COLO668 (cell line): ENCODE results near the gene FILIP1L.

Experiments used
- DNase-seq: peaks from one replicate; lab custom pipeline; 2025; ENCODE audit not compliant: unreplicated experiment; lab: John Stamatoyannopoulos, UW

Gene FILIP1L

DNA sequence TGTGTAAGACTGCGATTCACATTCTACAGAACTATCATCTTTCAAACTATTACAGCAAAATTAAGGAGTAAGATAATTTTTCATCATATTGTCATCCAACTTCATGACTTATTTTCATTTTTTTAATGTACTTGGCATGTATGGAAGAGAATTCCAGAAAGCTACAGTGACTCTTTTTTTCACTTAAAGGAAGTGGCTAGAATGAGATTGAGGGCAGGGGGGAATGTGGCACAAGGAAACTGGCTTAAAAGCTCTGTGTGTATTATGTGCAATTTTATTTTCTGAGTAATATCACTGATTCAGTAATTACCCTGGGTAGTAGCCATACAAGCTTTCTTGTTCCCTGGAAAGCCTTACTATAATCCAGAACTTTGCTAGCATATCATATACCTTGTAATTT is 94.6 kb downstream of the FILIP1L start:
- no peak for DNase-seq

GRCh38 chr3:100018806-100019205 is 95.5 kb downstream of the FILIP1L start:
- DNase-seq: no peak

GRCh38 chr3:100010087-100010417 is 104.2 kb downstream of the FILIP1L start:
- DNase-seq: no peak

- no peak for DNase-seq
Observed at GRCh38 chr3:100009276-100010086, 104.8 kb downstream of the FILIP1L start.

DNA sequence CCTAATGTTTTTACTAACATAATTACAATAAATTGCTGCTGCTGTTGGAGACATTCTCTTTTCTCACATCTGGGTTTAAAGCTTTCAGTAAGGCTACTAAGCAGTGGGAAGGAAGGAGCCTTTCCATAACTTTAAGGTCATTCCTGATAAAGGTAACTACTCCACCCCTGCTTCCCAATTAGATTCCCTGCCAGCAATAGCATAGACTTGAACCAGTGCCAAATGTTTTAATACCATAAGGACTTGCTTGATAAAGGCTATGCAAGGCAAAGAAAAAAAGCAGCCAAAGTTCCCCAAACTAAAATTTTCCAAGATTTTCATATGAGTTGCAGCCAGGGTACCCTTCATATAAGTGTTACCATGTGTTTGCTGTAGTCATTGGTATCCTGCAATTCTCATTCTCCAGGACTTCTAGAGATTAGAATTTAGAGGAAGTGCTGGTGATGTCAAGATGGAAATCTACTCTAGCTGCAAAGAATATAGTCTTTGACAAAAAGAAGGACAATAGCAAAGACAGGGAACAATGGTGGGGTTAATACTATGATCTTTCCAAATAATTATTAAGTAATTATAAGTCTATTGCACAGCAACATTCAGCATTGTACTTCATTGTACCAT is 106.1 kb downstream of the FILIP1L start:
- DNase-seq: no peak

DNA sequence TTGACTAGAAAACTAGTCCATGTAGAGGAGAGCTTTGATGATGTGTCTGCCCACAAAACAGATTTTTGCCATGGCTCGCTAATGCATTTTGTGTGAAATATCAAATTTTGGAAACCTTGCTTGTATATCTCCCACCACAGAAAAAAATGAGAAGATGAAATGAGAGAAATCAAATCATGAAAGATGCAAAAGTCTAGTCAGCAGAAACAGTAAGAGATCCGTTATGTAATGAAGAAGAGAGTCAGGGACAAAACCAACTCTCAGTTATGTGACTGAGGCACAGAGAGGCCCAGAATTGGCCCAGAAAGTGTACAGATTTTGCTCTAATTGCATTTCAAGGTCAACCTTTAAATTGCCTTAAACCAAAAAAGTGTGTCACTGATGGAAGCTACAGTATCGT is 107.0 kb downstream of the FILIP1L start:
- DNase-seq: no peak

GRCh38 chr3:100006570-100007271 is 107.6 kb downstream of the FILIP1L start:
- no peak for DNase-seq

GRCh38 chr3:100005665-100006393 is 108.5 kb downstream of the FILIP1L start:
- no peak for DNase-seq

DNA sequence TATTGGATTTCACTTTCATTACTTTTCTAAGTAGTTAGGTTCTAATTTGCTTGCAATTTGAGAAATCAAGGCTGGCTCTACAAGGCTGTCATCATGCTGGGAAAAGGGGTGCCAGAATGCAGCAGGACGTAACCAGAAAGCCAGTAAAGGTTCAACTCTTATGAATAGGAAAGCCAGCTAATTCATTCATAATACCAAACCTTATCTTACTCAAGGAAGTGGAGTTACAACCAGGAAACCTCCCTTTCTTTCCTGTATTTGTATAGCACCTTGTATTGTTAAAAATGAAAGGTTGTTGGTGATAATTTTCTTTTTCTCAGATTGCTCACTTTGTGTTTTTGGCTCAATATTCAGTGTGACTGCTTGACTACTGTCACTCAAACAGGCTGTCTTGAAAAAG is 109.4 kb downstream of the FILIP1L start:
- DNase-seq: no peak

DNA sequence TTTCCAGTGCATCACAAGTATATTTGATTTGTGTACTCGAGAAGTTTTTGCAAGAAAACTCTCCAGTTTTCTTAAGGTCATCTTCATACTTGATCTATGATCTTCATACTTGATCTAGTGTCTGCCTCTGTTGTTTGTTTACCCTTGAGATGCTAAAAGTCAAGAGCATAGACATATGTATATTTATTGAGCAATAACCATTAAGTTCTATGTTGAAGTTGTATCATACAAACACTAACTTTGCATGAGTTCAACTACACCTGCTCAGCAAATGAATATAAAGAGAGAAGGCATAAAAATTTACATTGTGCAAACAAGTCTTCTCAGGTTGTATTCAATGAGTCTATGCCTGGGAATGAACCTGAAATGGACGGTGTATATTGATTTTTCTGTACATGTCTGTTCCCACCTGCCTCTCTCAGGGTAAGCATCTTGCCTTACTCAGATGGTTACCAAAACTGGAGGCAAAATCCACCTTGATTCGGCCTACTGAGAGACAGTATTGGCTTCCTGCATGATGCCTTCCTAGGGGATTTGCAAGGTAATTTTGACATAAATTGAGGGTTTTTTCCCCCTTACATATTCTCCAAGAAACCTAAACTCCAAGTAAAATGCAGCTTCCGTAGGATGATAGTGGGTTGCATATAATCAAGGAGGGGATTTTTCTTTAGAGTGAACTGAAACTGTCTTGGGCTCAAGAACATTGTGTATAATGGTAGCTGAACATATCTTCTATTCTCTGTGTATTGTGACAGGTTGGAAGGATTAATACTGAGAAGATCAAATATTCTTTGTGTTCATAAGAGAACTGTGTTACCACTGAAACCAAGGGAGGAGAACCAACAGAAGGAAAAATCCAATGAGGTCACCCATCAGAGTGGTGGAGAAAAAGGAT is 110.4 kb downstream of the FILIP1L start:
- peak; percentile 3 for DNase-seq

DNA sequence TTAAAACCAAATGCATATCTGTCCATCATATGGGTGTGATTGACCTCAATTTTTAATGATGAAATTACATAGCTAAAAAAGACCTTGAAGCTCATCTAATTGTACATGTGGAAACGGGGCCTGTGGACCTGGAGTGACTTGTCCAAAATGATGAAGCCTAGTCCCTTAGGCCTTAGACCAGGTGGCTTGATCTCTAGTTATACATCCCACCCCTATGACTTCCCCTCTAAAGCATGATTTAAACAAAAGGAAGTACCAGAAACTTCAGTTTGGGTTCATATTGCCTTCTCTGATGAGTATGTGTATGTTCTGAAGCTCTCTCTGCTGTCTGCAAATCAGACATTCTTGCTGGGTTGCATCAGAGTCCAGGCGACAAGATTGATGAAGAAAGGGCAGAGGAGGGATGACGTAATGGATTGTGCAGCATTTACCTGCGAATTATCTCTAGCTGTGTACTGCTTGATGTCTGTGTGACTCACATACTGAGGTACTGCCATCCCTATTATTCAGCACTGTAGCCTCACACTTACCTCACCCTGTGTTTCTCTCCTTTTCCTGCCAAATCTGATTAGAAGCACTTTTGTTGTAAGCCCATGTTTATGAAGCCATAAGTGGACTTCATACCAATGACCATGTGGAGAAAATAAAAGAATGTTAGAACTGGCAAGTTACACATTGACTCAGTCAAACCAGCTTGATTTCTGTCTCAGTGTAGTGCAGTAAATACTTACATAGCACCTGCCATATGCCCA is 111.5 kb downstream of the FILIP1L start:
- peak; percentile 35 for DNase-seq

DNA sequence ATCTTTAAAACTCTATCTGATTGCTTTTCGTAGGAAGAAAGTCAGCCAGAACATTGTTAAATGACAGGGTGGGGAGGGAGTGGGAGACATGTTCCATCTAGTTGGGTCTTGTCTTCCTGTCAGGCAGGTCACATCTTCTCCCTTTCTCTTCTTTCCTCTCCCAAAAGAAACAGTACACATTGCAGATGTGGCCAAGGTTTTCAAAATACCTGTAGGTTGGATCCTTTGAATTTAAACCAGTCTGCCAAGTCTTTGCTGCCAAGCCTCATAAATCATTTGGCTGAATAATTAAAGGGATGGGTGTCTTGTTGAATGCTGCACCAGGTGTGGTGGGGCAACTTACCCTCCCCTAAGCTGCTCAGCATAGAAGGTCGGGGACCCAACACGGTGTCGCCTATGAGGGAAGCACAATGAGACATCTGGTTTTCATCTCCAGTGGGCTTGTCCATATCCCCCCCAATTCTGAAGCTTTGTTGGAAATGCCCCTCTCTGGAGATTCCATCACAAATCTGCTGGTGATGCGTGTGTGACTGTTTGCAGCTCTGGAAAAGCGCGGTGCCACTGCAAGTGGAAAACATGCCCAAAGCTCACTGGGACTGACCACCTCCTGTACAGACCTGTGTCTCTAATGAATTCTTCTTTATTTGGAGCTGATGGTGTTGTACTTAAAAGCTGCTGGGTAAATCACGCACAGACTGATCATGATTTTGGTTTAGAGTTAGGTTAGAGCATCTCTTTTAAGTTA is 112.6 kb downstream of the FILIP1L start:
- peak; percentile 7 for DNase-seq

DNA sequence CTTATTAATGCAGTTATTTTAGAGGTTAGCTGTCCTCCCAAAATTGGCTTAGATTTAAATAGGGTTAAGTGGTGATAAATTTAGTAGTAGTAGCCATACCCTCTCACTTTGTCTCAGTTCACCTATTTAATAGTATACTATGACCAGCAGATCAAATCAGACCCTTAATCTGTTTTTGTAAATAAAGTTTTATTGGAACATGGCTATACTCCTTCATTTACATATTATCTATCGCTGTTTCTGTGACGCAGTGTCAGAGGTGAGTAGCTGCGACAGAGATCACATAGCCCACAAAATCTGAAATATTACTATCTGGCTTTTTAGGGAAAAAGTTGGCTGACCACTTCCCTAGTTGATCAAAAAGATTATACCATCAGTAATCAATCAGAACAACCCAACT is 113.2 kb downstream of the FILIP1L start:
- no peak for DNase-seq

DNA sequence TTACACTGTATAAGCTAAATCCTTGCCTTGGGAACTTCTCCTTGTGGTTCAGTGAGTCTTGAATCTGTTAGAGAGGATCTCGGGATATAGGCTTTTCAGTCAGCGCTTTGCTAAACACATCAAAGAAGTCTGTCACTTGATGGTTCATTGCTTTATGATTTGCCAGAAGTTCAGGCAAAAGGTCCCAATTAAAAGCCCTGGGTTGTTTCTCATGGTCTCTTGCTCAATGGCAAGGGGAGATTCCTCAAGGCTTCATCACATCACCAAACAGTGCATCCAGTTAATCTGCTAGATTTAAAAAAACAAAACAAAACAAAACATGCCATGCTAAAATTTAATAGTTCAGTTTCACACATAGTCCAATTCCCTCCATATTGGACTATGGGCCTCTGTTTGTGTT is 114.8 kb downstream of the FILIP1L start:
- DNase-seq: no peak

DNA sequence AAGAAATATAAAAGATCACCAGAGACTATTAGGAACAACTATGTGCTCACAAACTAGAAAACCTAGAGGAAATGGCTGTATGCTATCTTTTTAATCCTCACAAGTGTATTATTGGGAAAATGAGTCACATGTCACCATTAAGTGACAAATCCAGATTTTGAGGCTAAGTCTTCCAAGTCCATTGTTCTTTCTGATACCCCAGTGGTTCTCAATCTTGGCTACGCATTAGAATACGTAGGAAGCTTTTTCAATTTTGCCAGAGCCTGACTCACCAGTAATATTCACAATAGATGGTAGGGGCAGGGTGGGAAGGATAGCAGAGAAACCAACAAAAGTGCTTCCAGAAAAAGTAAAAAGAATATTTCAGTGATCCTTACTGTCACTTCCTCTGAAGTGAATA is 117.0 kb downstream of the FILIP1L start:
- no peak for DNase-seq

DNA sequence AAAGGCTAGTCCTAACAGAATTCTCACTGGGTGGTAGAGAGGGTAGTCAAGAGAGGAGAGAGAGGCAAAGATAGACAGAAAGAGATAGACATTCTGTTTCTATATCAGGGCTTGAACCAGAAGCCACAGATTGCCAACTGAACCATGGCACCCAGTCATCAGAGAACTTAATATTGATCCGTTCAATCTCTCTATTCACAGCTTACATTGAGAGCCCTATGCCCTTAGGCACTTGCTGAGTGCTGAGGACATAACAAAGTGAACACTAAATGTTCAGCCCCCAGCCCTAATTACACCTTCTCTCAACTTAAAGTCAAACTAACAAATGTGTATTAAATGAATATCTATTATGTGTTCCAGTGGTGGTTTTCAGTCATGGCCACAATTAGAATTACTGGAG is 124.1 kb downstream of the FILIP1L start:
- DNase-seq: no peak

GRCh38 chr3:99984668-99985067 is 129.6 kb downstream of the FILIP1L start:
- DNase-seq: no peak

DNA sequence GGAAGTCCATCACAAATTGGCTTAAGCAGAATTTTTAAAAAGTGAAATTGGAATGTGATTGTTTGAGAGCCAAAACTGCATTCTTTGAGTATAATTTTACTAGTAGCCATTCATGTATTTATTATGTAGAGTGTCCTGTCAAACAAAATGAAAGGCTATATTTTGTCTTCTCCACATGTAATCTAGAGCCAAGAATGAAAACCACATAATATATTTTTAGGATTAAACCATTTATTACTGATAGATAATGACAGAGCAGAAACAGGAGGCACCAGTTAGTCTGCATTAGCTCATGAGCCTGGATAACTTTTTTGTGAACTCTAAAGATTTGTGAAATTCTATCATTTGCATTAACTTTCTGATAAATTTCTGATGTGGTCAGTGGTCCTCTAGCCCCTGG is 130.2 kb downstream of the FILIP1L start:
- no peak for DNase-seq

GRCh38 chr3:99982650-99983049 is 131.7 kb downstream of the FILIP1L start:
- DNase-seq: no peak
